Nasal cavity respiratory epithelium epithelial cell of viscerocranial mucosa (primary cell): ENCODE results near the gene TSPAN18. TPM values are rescaled to one million over a fixed set of nuclear protein-coding genes. Genes with fewer than 3 reads are reported as not detected.

Experiments used
- total RNA-seq: library from RNA; depleted of rRNA; stranded (reverse); fragments of >200 nt; gene quantifications from 2 replicates; pipeline ENCODE4 v1.2.3, GENCODE V29; 2014

The TSPAN18 gene, protein sequence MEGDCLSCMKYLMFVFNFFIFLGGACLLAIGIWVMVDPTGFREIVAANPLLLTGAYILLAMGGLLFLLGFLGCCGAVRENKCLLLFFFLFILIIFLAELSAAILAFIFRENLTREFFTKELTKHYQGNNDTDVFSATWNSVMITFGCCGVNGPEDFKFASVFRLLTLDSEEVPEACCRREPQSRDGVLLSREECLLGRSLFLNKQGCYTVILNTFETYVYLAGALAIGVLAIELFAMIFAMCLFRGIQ
- total RNA-seq, result 0.07 TPM in 1 of 2 replicates, not detected in the other

DNA sequence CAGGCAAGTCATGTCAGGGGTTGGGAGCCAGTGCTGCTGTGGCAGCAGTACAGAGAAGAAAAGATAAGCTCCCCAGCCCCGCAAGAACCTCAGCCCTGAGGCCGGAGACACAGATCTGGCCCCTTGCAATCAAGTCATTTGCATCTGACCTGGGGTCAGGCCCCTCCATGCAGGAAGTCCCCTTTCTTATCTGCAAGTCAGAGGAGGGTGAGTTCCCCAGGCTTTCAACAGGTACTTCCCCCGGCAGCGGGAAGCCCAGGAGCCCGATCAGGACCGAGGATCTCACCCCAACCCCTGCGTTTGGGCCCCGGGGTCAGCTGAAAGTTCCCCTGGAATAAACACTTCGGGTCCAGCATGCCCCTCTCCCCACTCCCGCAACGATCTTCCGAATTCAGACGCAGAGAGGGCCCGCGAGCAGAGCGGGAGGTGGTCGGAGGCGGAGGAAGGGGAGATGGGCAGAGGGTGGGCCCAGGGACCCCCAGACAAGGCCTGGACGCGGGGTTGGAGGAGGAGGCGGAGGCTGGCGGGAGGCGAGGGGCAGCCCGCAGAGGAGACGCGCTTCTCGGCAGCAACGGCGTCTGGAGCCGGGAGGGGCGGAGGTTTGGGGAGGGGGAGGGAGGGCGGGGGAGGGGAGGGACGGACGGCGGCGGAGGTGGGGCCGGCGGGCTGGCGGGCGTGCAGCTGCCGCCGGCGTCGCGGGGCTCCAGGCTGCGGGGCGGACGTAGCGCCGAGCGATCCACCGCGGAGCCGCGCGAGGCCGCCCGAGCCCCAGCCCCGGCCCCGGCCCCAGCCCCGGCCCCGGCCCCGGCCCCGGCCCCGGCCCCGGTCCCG lies at the start of gene TSPAN18:
Gene TSPAN18, plus strand, starts transcription at position 680 of the 831 bp plus-strand sequence. CDS start 179,455 bp downstream, outside the sequence.

DNA sequence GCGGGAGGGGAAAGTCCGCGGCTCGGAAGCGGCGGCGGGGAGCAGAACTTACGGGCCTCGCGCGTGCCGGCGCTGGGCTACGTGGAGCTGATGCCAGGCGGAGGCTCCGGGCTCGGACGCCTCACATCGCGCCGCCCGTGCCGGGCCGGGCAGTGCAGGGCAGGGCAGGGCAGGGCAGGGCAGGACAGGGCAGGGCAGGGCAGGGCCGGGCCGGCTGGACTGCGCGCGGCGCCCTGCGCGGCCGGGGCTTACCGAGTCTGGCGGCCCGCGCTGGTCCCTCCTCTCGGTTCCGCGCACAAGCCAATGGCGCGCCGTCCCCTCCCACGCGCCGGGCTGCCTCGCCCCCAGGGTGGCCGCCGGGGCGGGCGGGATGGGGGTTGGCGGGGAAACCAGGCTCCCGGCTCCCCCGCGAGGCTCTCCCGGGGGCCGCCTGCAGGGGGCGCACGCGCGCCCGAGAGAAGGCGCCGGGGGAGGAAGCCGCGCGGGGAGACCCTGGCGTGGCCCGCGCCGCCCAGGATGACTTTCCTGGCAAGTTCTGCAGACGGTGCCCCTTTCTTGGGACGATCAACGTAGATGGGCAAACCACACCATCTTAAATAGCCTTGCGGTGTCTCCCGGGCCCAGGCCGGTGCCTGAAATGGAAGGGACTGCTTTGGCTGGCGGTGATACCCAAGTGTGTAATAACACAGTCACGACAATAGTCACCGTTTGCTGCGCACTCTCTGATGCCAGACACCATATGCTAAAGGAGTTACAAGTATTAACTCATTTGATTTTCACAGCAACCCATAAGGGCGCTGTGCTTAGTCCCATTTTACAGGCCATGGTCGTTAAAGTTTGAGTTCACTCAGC lies 224.1 kb downstream of the TSPAN18 start, which contains the start of gene TP53I11:
Gene TP53I11, minus strand, starts transcription at position 259 of the 852 bp plus-strand sequence. CDS start 12,548 bp downstream, outside the sequence.

Other genes starting within 250 kb of the TSPAN18 start
- gene CD82, start 161.3 kb upstream of the TSPAN18 start, total RNA-seq, result 42.0 and 212 TPM in 2 replicates
- 3.1 and 10.4 TPM in 2 replicates for gene TP53I11, start 223.9 kb downstream of the TSPAN18 start, total RNA-seq